RWPE1 (cell line): ENCODE measurements around the gene CTNS.

Experiments
- CTCF ChIA-PET: fragments of 350-600 bp; sonication (Branson Sonifier 250); formaldehyde crosslinking; extraction: SDS; loops from one replicate; lab custom pipeline; 2021; lab: Yijun Ruan, JAX
- POLR2A ChIA-PET: fragments of 400-600 bp; formaldehyde crosslinking; extraction: SDS; loops from one replicate; lab custom pipeline; 2020; ENCODE audit warnings: antibody characterized with exemption; ENCODE audit not compliant: low non-redundant PET; lab: Yijun Ruan, JAX
- DNase-seq: peaks from one replicate; pipeline ENCODE4 v3.0.0; 2012; ENCODE audit warnings: low spot score
- H3K27ac ChIP-seq: fragments of 450-650 bp; 2 replicates; pipeline ENCODE4 v1.5.1; 2017
- TF ChIP-seq, protein P1 (sequence below): fragments of 450-650 bp; conservative IDR thresholded peaks from 2 replicates; pipeline ENCODE4 v1.5.1; 2017; ENCODE audit warnings: low read depth, mild to moderate bottlenecking

The CTNS gene

DNA sequence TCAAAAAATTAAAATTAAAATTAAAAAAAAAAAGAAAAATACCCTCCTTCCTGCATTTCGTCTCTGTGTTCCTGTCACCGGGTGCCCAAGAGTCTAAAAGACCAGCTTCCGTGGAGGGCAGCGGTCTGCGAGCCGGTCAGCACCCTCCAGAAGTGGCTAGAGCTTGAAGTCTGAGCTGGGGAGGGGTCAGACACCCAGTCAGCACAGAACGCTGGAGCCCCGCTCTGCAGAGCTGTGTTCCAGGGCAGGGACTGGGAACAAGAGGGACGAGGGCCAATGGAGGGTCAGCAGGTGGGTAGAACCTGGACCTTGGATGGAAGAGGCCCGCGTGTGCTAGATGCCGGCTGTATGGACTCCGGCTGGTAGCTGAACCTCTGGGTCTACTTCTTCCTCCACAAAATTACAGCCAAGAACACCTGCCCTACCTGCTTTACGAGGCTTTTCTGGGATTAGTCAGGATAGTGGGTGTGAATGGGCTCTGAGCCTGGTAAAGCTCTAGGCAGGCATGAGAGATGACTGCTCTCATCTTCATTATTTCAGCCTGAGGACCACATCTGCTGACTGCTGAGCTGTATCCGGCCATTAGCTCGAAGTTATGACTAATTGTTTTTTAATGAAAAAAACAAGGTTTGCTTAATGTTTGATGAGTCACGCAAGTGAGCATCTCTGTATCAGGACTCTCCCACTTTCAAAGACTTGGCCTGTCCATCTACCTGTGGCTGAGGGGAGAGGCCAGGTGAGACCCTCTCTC is 33.3 kb upstream of the CTNS start:
- TF ChIP-seq, protein P1, sequence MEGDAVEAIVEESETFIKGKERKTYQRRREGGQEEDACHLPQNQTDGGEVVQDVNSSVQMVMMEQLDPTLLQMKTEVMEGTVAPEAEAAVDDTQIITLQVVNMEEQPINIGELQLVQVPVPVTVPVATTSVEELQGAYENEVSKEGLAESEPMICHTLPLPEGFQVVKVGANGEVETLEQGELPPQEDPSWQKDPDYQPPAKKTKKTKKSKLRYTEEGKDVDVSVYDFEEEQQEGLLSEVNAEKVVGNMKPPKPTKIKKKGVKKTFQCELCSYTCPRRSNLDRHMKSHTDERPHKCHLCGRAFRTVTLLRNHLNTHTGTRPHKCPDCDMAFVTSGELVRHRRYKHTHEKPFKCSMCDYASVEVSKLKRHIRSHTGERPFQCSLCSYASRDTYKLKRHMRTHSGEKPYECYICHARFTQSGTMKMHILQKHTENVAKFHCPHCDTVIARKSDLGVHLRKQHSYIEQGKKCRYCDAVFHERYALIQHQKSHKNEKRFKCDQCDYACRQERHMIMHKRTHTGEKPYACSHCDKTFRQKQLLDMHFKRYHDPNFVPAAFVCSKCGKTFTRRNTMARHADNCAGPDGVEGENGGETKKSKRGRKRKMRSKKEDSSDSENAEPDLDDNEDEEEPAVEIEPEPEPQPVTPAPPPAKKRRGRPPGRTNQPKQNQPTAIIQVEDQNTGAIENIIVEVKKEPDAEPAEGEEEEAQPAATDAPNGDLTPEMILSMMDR, result no peak
- POLR2A ChIA-PET, result no interaction called here
- CTCF ChIA-PET, result interaction anchor here (0.6 to 0.9 kb wide), 5 partner anchors 44 to 555 kb away, joined by 3 to 6 read pairs (median 4); no protein-coding TSS in a partner anchor
- H3K27ac ChIP-seq, result peak overlapping the region; percentile 60
- peak; percentile 87 for DNase-seq

DNA sequence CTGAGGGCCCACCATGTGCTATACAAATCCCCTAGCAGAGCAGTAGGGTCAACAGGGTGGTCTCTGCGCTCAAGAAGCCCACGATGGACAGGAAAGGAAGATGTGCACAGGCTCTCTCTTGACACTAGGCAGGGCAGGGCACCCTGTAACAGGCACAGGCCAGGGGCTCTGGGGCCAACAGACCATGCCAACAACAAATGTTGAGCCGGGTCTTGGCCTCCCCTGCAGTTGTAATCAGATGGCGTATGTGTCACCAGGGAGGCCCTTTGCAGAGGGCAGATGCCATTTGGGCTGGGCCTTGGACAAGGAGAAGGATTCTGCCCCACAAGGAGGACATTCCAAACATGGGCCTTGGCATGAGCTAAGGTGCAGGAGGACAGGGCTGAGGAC is 32.7 kb upstream of the CTNS start:
- peak overlapping the region; percentile 60 for H3K27ac ChIP-seq
- ChIA-PET POLR2A (no interaction called here), CTCF (no interaction called here)

DNA sequence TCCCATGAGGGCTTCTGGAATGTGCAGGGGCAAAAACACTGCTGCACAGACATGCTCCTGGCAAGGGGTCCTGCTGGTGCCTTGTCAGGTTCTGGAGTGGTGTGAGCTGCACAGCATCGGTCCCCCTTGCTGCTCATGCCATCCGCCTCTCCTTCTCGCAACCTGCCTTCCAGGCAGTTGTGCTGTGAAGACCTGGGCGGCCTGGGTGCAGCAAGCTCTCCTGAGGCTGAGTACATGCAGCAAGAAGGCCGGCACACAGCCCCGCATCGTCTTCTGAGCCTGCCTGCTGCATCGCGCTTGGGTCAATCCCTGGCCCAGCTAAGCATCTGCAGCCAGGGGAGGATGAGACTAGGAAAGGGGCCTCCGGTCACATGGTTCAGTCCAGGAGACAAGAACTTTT is 26.9 kb upstream of the CTNS start:
- ChIA-PET POLR2A (no interaction called here), CTCF (no interaction called here)
- no peak for DNase-seq
- TF ChIP-seq, protein P1, result no peak
- H3K27ac ChIP-seq, result peak overlapping the region; percentile 45

More for the DNA sequence above, 32.7 kb upstream of the CTNS start:
- DNase-seq, result no peak
- TF ChIP-seq, protein P1, result no peak

DNA sequence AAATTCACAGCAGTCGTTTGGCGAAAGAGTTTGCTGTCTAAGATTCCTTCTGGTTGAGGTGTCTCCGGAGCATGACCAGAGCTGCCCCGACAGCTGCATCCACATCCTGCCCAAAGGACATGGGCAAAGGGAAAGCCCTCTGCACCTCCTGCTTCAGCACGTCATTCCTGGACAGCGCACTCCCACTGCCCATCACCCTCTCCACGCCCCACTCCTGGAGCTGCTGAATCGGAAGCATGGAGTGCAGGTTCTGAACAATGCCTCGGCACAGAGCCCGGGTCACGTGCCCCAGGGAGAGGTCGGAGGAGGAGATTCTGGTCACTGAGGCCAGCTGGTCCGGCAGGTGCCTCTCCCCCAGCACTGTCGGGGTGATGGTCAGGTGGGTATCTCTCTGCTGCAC is 26.0 kb upstream of the CTNS start:
- no peak overlapping the region for H3K27ac ChIP-seq
- peak; percentile 11 for DNase-seq
- CTCF ChIA-PET, result no interaction called here
- TF ChIP-seq, protein P1, result no peak
- POLR2A ChIA-PET, result no interaction called here

DNA sequence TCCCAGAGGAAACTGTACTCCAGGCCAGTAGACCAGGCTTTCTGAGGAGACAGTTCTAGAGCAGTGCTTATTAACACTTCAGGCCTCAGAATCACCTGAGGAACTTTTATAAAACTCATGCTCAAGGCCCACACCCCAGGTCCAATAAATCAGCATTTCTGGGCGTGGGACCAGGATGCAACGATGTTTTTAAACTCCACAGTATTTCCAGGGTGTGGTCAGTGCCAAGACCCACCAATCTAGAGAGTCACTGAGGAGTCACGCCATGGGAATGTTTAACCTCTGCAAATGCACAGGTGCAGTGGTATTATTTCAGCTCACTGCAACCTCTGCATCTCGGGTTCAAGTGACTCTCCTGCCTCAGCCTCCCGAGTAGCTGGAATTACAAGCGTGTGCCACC is 23.4 kb upstream of the CTNS start:
- DNase-seq, result no peak
- ChIA-PET CTCF (interaction anchor here (0.7 kb wide), 1 partner anchor 976 kb away, joined by 3 read pairs; no protein-coding TSS in a partner anchor), POLR2A (no interaction called here)
- no peak overlapping the region for H3K27ac ChIP-seq
- TF ChIP-seq, protein P1, result no peak

DNA sequence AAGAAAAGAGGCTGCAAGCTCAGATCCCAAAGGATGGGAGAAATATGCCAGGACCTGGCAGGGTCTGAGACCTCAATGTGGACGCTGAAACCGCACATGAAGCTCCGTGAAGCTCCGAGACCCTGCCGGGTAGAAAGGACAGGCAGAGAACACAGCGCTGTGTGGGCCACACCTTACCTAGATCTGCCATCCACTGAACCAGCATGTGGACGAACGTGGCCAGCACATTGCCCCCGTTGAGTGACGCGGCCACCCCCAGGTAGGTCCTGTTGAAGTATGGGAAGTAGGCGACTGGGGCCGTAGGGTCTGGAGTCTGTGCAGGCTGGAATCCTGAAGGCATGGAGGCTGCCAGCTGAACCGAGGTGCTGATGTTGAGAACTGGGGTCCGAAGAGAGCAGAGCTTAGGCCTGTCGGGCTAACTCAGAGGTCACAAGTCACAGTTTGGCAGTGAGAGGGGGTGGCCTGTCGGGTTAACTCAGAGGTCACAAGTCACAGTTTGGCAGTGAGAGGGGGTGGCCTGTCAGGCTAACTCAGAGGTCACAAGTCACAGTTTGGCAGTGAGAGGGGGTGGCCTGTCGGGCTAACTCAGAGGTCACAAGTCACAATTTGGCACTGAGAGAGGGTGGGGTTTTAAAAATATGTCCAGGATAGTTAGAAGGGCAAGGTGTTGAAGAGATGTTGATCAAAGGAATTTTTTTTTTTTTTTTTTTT is 21.2 kb upstream of the CTNS start:
- ChIA-PET CTCF (no interaction called here), POLR2A (no interaction called here)
- TF ChIP-seq, protein P1, result no peak
- no peak for DNase-seq
- no peak overlapping the region for H3K27ac ChIP-seq
